ENCODE results near the gene NBAS. TPM values are rescaled to one million over a fixed set of nuclear protein-coding genes. Genes with fewer than 3 reads are reported as not detected.

The NBAS gene
- total RNA-seq, 1 experiment from 2014 or later: 32.5 TPM

- H3K27ac Mint-ChIP-seq: no peak overlapping the region
- H3K79me1 ChIP-seq (ENCODE audit: insufficient read depth, low read depth, low read length, poor library complexity, severe bottlenecking): no peaks in the 10 kb centered on the region
- no CpG with 5 or more reads among the region's 4 CpGs for WGBS (ENCODE audit: extremely low coverage, insufficient read length, low lambda C conversion rate)
- no peak overlapping the region for H3K18ac ChIP-seq (ENCODE audit: insufficient read length, low read depth, low read length)
- peaks cover 2 to 10% of the 10 kb centered on the region in 2 experiments; a peak in 2 of 5 replicates for H3K9me3 Mint-ChIP-seq
- no peaks in the 10 kb centered on the region for H3K4me1 ChIP-seq (ENCODE audit: insufficient read depth, low read length)
- H2BK15ac ChIP-seq (ENCODE audit: low read depth, low read length): no peak overlapping the region
- peaks cover 0 to 4% of the 10 kb centered on the region in 2 experiments; a peak in 1 of 4 replicates for H3K4me1 Mint-ChIP-seq
- no peak overlapping the region for H3T11ph ChIP-seq (ENCODE audit: low read length)
- H3K23me2 ChIP-seq (ENCODE audit: insufficient read length, low read depth, low read length, poor library complexity, severe bottlenecking): no peaks in the 10 kb centered on the region
- H4K5ac ChIP-seq (ENCODE audit: insufficient read length, low read depth, low read length): no peak overlapping the region
- no peaks in the 10 kb centered on the region for H3K79me2 ChIP-seq (ENCODE audit: insufficient read depth, low read length)
- no peak overlapping the region for H3K4me3 Mint-ChIP-seq
- H2BK20ac ChIP-seq (ENCODE audit: low read depth, low read length, poor library complexity, severe bottlenecking): no peak overlapping the region
- H3K27ac ChIP-seq (ENCODE audit: insufficient read length, low read depth, low read length): no peak overlapping the region
- H3K4ac ChIP-seq (ENCODE audit: low read depth, low read length): no peak overlapping the region
- no peak overlapping the region for H4K8ac ChIP-seq (replicated peaks; ENCODE audit: insufficient read length, low read depth, low read length)
- peaks cover 55 to 77% (median 77%) of the 10 kb centered on the region in 3 experiments for H3K36me3 Mint-ChIP-seq (ENCODE audit: insufficient read depth in 1 of 3, low read depth in 3 of 3)
- H4K20me1 ChIP-seq (ENCODE audit: control insufficient read depth, insufficient read depth, insufficient read length): no peaks in the 10 kb centered on the region
- H2BK5ac ChIP-seq (ENCODE audit: insufficient read length, low read length): no peak overlapping the region
- H4K91ac ChIP-seq (ENCODE audit: insufficient read length, low read depth, low read length): no peak overlapping the region
- H2AK5ac ChIP-seq (ENCODE audit: insufficient read length, low read length): no peak overlapping the region
- H3K9me3 ChIP-seq (ENCODE audit: control insufficient read depth, low read depth, low read length): no peaks in the 10 kb centered on the region
- H3K56ac ChIP-seq (ENCODE audit: insufficient read length, low read depth, low read length): no peak overlapping the region
- no peak for TF ChIP-seq CTCF (conservative IDR thresholded peaks at IDR 0.05)
- no peak overlapping the region for H3K23ac ChIP-seq (ENCODE audit: insufficient read length, low read depth, low read length)
- H2BK12ac ChIP-seq (ENCODE audit: insufficient read length, low read depth, low read length): no peak overlapping the region
- no peak overlapping the region for H3K4me2 ChIP-seq (ENCODE audit: insufficient read depth, insufficient read length, low read length)
- H3K27me3 ChIP-seq (ENCODE audit: insufficient read depth, low read length): no peaks in the 10 kb centered on the region
- H2AFZ ChIP-seq (ENCODE audit: low read length): no peak overlapping the region
- DNase-seq: no peak
- no peak overlapping the region for H3K14ac ChIP-seq (ENCODE audit: insufficient read depth, low read length)
- no peak overlapping the region for H3K9ac ChIP-seq (ENCODE audit: extremely low read depth, insufficient read length, low read length)
- H3K27me3 Mint-ChIP-seq (ENCODE audit: low read depth): no peaks in the 10 kb centered on the region
- no peak overlapping the region for H2BK120ac ChIP-seq (ENCODE audit: low read depth, low read length, poor library complexity, severe bottlenecking)
These were observed 47.2 kb upstream of the NBAS start for GRCh38 chr2:15608392-15608761.
